MCF 10A (cell line): Measurements from ENCODE around the gene ELP5. TPM values are rescaled to one million over a fixed set of nuclear protein-coding genes. Genes with fewer than 3 reads are reported as not detected.

Source experiments
- BruUV-seq: library from RNA; stranded (reverse); fragments of 400-500 nt; replicated peaks from 2 replicates; lab custom pipeline; 2021; lab: Mats Ljungman, UMichigan
- CTCF ChIA-PET: fragments of 300-600 bp; sonication (Branson Sonifier 250); formaldehyde crosslinking; extraction: SDS; loops from one replicate; lab custom pipeline; 2021; ENCODE audit warnings: antibody characterized with exemption, inconsistent platforms; lab: Yijun Ruan, JAX
- POLR2A ChIA-PET: fragments of 300-600, 350-650 bp; sonication (Branson Sonifier 250); formaldehyde crosslinking; extraction: SDS; loops from one replicate; lab custom pipeline; 2020; ENCODE audit warnings: antibody characterized with exemption, inconsistent platforms; lab: Yijun Ruan, JAX
- DNase-seq: peaks from one replicate; pipeline ENCODE4 v3.0.0-alpha.2; 2018; ENCODE audit not compliant: unreplicated experiment
- H3K27ac Mint-ChIP-seq: one replicate; pipeline ENCODE4 v1.8.0; 2022; ENCODE audit warnings: mild to moderate bottlenecking, low read depth, mixed read lengths; ENCODE audit not compliant: unreplicated experiment
- H3K27me3 Mint-ChIP-seq: one replicate; pipeline ENCODE4 v1.8.0; 2022; ENCODE audit warnings: mixed read lengths; ENCODE audit not compliant: insufficient read depth, unreplicated experiment
- H3K36me3 Mint-ChIP-seq: one replicate; pipeline ENCODE4 v1.8.0; 2022; ENCODE audit warnings: mild to moderate bottlenecking, moderate library complexity, mixed read lengths; ENCODE audit not compliant: insufficient read depth, unreplicated experiment
- H3K4me1 Mint-ChIP-seq: one replicate; pipeline ENCODE4 v1.8.0; 2022; ENCODE audit warnings: mixed read lengths; ENCODE audit not compliant: insufficient read depth, unreplicated experiment
- H3K4me3 Mint-ChIP-seq: one replicate; pipeline ENCODE4 v1.8.0; 2022; ENCODE audit warnings: mild to moderate bottlenecking, moderate library complexity, mixed read lengths; ENCODE audit not compliant: unreplicated experiment
- H3K9me3 Mint-ChIP-seq: one replicate; pipeline ENCODE4 v1.8.0; 2022; ENCODE audit warnings: mixed read lengths; ENCODE audit not compliant: unreplicated experiment
- CTCF ChIP-seq: fragments of 200-600 bp; IDR thresholded peaks from one replicate; pipeline ENCODE4 v1.8.0; 2022; ENCODE audit warnings: antibody characterized with exemption, mild to moderate bottlenecking; ENCODE audit not compliant: unreplicated experiment
- intact Hi-C: fragments of 100-400 bp; cut with micrococcal nuclease; formaldehyde crosslinking; loops from 2 replicates; pipeline ENCODE4 v1.14.1; 2022
- total RNA-seq: library from RNA; stranded (reverse); gene quantifications from 2 replicates; pipeline ENCODE4 v1.2.3, GENCODE V29; 2022

Gene ELP5
- total RNA-seq, 1 experiment from 2014 or later = 91.3 TPM

GRCh38 chr17:7208754-7209460 is 43.1 kb upstream of the ELP5 start:
- no peak for TF ChIP-seq CTCF
- CTCF ChIA-PET = interaction anchor here (0.5 to 0.7 kb wide), 2 partner anchors 115 to 148 kb away, joined by 3 read pairs; no protein-coding TSS in a partner anchor

GRCh38 chr17:7211491-7212273 is 40.3 kb upstream of the ELP5 start:
- no TSS peak for BruUV-seq
- POLR2A ChIA-PET = no interaction called here
- no peak overlapping the region for H3K27ac Mint-ChIP-seq
- CTCF ChIA-PET = no interaction called here
- no peak for TF ChIP-seq CTCF
- peaks cover 23% of the 10 kb centered on the region for H3K4me1 Mint-ChIP-seq
- intact Hi-C loops = loop anchor here (5.0 kb wide), 1 partner anchor 74 kb away; no protein-coding TSS in a partner anchor
- no peak overlapping the region for H3K4me3 Mint-ChIP-seq
- peaks cover 9% of the 10 kb centered on the region for H3K27me3 Mint-ChIP-seq
- DNase-seq = no peak
- no peaks in the 10 kb centered on the region for H3K9me3 Mint-ChIP-seq
- peaks cover 18% of the 10 kb centered on the region for H3K36me3 Mint-ChIP-seq

More at GRCh38 chr17:7208754-7209460, 43.1 kb upstream of the ELP5 start:
- intact Hi-C loops = no loop called here
- Mint-ChIP-seq H3K36me3 (peaks cover 6% of the 10 kb centered on the region), H3K27me3 (peaks cover 18% of the 10 kb centered on the region), H3K4me1 (peaks cover under 1% of the 10 kb centered on the region), H3K9me3 (no peaks in the 10 kb centered on the region), H3K4me3 (no peak overlapping the region), H3K27ac (no peak overlapping the region)
- no peak for DNase-seq
- POLR2A ChIA-PET = no interaction called here
- no TSS peak for BruUV-seq

- Mint-ChIP-seq H3K36me3 (peaks cover 18% of the 10 kb centered on the region), H3K4me3 (peak overlapping the region; percentile 75), H3K27ac (no peak overlapping the region), H3K4me1 (peaks cover 23% of the 10 kb centered on the region), H3K9me3 (no peaks in the 10 kb centered on the region), H3K27me3 (no peaks in the 10 kb centered on the region)
- ChIA-PET CTCF (interaction anchor here (0.6 to 0.9 kb wide), 4 partner anchors 13 to 545 kb away, joined by 3 read pairs; no protein-coding TSS in a partner anchor), POLR2A (interaction anchor here (0.7 to 1.5 kb wide), 4 partner anchors 20 to 266 kb away, joined by 3 to 5 read pairs (median 4); partner anchors contain the start of genes DVL2 and ZBTB4)
- peak; percentile 62 for DNase-seq
- TF ChIP-seq CTCF = peak; percentile 23
- BruUV-seq = no TSS peak
- intact Hi-C loops = loop anchor here (5.0 kb wide), 1 partner anchor 77 kb away; no protein-coding TSS in a partner anchor
These were observed 38.1 kb upstream of the ELP5 start for GRCh38 chr17:7213895-7214299.
